Skin epidermis (tissue), 12 donors: ENCODE results near the gene GALR1.
"Not testable (repeated sequence)": the region's sequence is repeated elsewhere in the genome, so short reads cannot be mapped to it uniquely, and the experiment has no call there.

ENCODE experiments used
- H3K27ac ChIP-seq, 21 experiments: fragments of 200-600 bp; sonication (generic) in 11 of 21; one replicate each; pipeline ENCODE4 v1.5.0; 2020; ENCODE audit warnings: mild to moderate bottlenecking in 3 of 21, inconsistent platforms in 2 of 21, moderate library complexity in 2 of 21
- H3K4me3 ChIP-seq, 7 experiments: fragments of 200-600 bp; sonication (generic) in 2 of 7; one replicate each; pipeline ENCODE4 v1.5.0; 2020; ENCODE audit warnings: inconsistent platforms in 2 of 7, mild to moderate bottlenecking in 2 of 7, moderate library complexity in 1 of 7

GALR1 gene, protein sequence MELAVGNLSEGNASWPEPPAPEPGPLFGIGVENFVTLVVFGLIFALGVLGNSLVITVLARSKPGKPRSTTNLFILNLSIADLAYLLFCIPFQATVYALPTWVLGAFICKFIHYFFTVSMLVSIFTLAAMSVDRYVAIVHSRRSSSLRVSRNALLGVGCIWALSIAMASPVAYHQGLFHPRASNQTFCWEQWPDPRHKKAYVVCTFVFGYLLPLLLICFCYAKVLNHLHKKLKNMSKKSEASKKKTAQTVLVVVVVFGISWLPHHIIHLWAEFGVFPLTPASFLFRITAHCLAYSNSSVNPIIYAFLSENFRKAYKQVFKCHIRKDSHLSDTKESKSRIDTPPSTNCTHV

GRCh38 chr18:77249569-77250500 lies at the start of gene GALR1:
Gene GALR1, plus strand, starts transcription at chr18:77249848. Its CDS starts 701 bp downstream, at chr18:77250549.
- no peak within 1 kb of the TSS for H3K27ac ChIP-seq
- peak within 1 kb of the TSS in 5 of 7 experiments; percentile 1 to 33 (median 8) for H3K4me3 ChIP-seq

GRCh38 chr18:77201506-77201905 lies 48.1 kb upstream of the GALR1 start:
- no peak overlapping the region for H3K4me3 ChIP-seq
- no peak overlapping the region for H3K27ac ChIP-seq

DNA sequence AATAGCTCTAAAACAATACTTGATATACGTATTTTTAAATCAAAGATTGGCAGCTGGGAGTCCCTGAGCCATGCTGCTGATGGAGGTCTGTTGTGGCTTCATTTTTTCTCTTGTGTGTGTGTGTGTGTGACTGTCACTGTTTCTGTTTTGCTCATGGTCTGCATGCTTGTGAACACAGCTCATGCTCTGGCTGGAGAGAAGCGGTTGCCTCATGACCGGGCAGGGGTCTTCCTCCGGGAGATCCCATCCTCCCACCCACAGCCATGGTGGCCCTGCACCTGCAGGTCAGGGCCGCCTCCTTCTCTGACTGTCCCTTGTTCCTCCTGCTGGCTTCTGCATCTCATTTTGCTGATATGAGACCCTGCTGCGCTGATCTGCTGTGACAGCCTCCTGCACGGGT lies 47.3 kb upstream of the GALR1 start:
- no peak overlapping the region for H3K4me3 ChIP-seq
- H3K27ac ChIP-seq, result no peak overlapping the region

GRCh38 chr18:77203071-77203470 lies 46.6 kb upstream of the GALR1 start:
- H3K4me3 ChIP-seq, result no peak overlapping the region
- H3K27ac ChIP-seq, result no peak overlapping the region

- no peak overlapping the region for H3K27ac ChIP-seq
- H3K4me3 ChIP-seq, result no peak overlapping the region
Observed at GRCh38 chr18:77203851-77204250, 45.8 kb upstream of the GALR1 start.

GRCh38 chr18:77205769-77206168 lies 43.9 kb upstream of the GALR1 start:
- Histone ChIP-seq H3K27ac (no peak overlapping the region), H3K4me3 (no peak overlapping the region)

DNA sequence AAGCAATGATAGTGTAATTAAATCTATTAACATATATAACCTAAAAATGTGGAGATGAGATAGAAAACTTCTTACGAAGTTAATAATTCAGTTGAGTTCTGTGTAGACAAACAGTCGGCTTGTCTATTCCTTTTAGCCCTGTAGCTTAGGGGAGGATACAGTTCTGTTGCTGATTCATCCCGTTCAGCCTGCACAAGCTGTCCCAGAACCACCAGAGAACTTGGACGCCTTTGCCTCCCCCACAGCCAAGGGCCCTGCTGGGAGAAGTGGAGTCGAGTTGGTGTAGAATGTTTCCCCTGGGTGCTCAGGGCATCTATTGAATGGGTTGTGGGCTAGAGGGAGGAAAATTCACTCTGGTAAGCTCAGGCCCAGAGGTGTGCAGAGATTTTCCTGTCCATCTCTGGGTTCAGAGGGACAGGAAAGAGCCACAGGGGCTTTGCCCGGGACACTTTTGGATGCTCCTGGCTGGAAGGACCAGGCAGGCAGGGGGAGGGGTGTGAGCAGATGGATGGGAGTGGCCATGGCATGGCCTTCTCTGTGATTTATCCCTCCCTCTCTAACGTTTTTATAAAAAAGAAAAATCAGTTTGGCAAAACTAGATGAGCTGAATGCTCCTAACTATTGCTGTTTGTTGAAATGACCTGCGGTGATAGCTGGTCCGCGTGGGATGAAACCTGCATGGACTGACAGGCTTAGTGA lies 42.8 kb upstream of the GALR1 start:
- H3K27ac ChIP-seq, result peak overlapping the region in 8 of 21 experiments; percentile 11 to 86 (median 59)
- no peak overlapping the region for H3K4me3 ChIP-seq

DNA sequence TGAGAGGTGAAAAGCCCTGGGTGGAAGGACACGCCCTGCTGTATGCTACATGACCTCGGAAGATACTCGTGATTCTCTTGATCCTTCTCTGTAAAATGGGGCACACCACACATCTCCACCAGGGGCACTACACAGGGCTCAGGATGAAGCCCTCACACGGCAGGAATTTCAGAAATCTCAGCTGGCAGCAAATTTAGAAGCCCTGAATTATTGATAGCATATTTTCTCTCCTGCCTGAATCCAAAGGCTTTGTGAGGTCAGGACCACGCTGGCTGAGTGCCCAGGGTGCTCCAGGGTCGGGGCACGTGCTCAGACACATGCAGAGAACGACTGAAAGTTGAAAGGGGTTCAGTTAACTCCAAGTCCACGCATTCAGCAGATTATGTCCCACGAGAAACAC lies 42.1 kb upstream of the GALR1 start:
- Histone ChIP-seq H3K4me3 (no peak overlapping the region), H3K27ac (peak overlapping the region in 14 of 21 experiments; percentile 5 to 86 (median 38))

- Histone ChIP-seq H3K27ac (peak overlapping the region in 17 of 21 experiments; percentile 6 to 86 (median 63)), H3K4me3 (peak overlapping the region in 5 of 7 experiments; percentile 3 to 15 (median 8))
Observed at GRCh38 chr18:77208964-77209363, 40.7 kb upstream of the GALR1 start.

DNA sequence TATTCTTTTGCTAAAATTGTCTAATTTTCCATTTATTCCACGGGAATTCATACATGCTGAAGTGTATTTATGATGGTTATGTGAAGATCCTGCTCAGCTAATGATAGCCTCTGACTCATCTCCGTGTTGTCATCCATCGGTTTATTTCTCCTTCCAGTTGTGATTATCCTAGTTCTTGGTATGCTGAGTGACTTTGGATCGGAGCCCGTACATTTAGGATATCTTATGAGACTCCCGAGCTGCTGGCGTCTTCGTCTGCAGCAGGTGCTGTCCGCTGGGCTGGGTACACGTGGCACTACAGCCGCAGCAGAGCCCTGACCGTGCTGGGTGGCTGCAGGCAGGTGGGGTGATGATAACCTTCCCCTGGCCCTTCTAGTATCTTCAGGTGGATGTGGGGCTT lies 40.1 kb upstream of the GALR1 start:
- Histone ChIP-seq H3K27ac (peak overlapping the region in 8 of 21 experiments; percentile 43 to 86 (median 70)), H3K4me3 (peak overlapping the region in 1 of 7 experiments; percentile 15)

DNA sequence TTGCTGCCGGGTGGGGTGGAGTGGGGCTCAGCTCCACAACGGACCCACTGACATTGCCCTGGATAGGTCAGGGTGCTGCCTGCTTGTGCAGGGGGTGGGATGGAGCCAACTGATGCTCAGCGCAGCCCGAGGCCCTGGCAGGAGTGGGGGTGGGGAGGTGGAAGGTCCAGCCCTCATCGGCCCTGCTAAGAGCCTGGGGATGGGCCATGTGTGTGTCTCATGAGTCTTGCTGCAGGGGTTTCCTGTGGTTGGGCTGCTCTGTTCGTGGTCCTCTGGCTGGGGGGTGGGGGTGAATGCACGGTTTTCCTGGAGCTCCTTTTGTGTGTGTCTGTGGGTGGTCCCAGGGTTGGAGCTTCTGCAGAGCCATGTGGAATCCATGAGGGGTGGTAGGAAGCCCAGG lies 39.4 kb upstream of the GALR1 start:
- H3K27ac ChIP-seq, result peak overlapping the region in 1 of 21 experiments; percentile 8

GRCh38 chr18:77218642-77219041 lies 31.0 kb upstream of the GALR1 start:
- H3K4me3 ChIP-seq, result no peak overlapping the region
- no peak overlapping the region for H3K27ac ChIP-seq

More for the DNA sequence above, 39.4 kb upstream of the GALR1 start:
- H3K4me3 ChIP-seq, result no peak overlapping the region

- Histone ChIP-seq H3K4me3 (no peak overlapping the region), H3K27ac (no peak overlapping the region)
Observed at GRCh38 chr18:77220726-77221125, 28.9 kb upstream of the GALR1 start.

- Histone ChIP-seq H3K4me3 (no peak overlapping the region), H3K27ac (no peak overlapping the region)
Observed at GRCh38 chr18:77222464-77222863, 27.2 kb upstream of the GALR1 start.

GRCh38 chr18:77223221-77223639 lies 26.4 kb upstream of the GALR1 start:
- Histone ChIP-seq H3K27ac (no peak overlapping the region), H3K4me3 (no peak overlapping the region)

DNA sequence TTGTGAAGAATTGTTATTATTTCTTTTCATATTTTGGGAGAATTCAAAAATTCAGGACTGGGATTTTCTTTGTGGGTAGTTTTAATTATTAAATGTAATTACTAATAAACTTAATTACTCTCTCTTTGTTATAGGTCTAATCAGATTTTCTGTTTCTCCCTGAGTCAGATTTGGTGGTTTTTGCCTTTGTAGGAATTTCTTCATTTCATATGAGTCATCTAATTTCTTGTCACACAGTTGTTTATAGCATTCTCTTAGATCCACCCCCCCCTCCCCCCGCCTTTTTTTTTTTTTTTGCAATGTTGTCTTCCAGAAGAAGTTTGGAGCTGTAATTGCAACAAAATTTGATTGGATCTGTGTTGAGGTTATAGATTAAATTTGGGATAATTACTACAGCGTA lies 26.0 kb upstream of the GALR1 start:
- H3K27ac ChIP-seq, result no peak overlapping the region
- no peak overlapping the region for H3K4me3 ChIP-seq

DNA sequence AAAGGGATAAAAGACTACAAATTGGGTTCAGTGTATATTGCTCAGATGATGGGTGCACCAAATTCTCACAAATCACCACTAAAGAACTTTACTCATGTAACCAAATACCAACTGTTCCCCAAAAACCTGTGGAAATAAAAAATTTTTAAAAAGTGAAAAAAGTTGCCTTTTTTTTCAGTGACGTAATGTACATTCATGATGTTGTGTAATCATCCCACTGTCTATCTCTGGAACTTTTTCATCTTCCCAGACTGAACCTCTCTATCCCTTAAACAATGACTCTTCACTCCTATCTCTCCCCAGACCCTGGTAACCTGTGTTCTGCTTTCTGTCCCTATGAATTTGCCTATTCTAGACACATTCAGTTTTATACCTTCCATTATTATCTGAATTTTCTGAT lies 19.0 kb upstream of the GALR1 start:
- Histone ChIP-seq H3K27ac (no peak overlapping the region), H3K4me3 (no peak overlapping the region)

- Histone ChIP-seq H3K4me3 (no peak overlapping the region), H3K27ac (no peak overlapping the region)
Observed at GRCh38 chr18:77234504-77235365, 14.9 kb upstream of the GALR1 start.

- H3K27ac ChIP-seq, H3K4me3 ChIP-seq: not testable (repeated sequence)
Observed at GRCh38 chr18:77239285-77239684, 10.4 kb upstream of the GALR1 start.
